Ectodermal cell (in vitro differentiated cells): Measurements from ENCODE around the gene GLP1R.

Source experiments
- H3K27ac ChIP-seq: 2 replicates; pipeline ENCODE4 v1.7.0; 2013; ENCODE audit warnings: mild to moderate bottlenecking, low read depth, low read length; ENCODE audit not compliant: insufficient read depth, poor library complexity, severe bottlenecking
- H3K27me3 ChIP-seq: 2 replicates; pipeline ENCODE4 v1.7.0; 2013; ENCODE audit warnings: mild to moderate bottlenecking, low read length; ENCODE audit not compliant: insufficient read depth, control insufficient read depth, poor library complexity, severe bottlenecking
- H3K36me3 ChIP-seq: one replicate; pipeline ENCODE4 v1.7.0; 2013; ENCODE audit warnings: low read length; ENCODE audit not compliant: control insufficient read depth, insufficient read depth
- H3K4me1 ChIP-seq: one replicate; pipeline ENCODE4 v1.7.0; 2013; ENCODE audit warnings: low read length; ENCODE audit not compliant: control insufficient read depth, insufficient read depth
- H3K4me3 ChIP-seq: 2 replicates; pipeline ENCODE4 v1.7.0; 2013; ENCODE audit warnings: low read depth, low read length, control low read depth; ENCODE audit not compliant: insufficient read depth
- H3K9me3 ChIP-seq: 2 replicates; pipeline ENCODE4 v1.7.0; 2013; ENCODE audit warnings: mild to moderate bottlenecking, low read length, moderate library complexity; ENCODE audit not compliant: control insufficient read depth
- WGBS, 2 experiments: methylation state at CpG; one replicate each; pipeline ENCODE4 v1.1.7; 2013; ENCODE audit warnings: missing lambda C conversion rate in 2 of 2; 5-methylcytosine and 5-hydroxymethylcytosine counted together

GLP1R gene

GRCh38 chr6:39075807-39076622 lies 27.4 kb downstream of the GLP1R start:
- Histone ChIP-seq H3K9me3 (no peaks in the 10 kb centered on the region), H3K4me3 (no peak overlapping the region), H3K27me3 (no peaks in the 10 kb centered on the region), H3K36me3 (no peaks in the 10 kb centered on the region), H3K27ac (no peak overlapping the region), H3K4me1 (no peaks in the 10 kb centered on the region)
- 89 to 92% methylated on average over 11 of the region's 11 CpGs for WGBS, 2 experiments

- Histone ChIP-seq H3K4me1 (no peaks in the 10 kb centered on the region), H3K27me3 (no peaks in the 10 kb centered on the region), H3K36me3 (no peaks in the 10 kb centered on the region), H3K4me3 (no peak overlapping the region), H3K9me3 (no peaks in the 10 kb centered on the region), H3K27ac (no peak overlapping the region)
- WGBS, 2 experiments: 85 to 89% methylated on average over 9 of the region's 9 CpGs
Measured at GRCh38 chr6:39076623-39077535, 28.3 kb downstream of the GLP1R start.

- H3K27me3 ChIP-seq: no peaks in the 10 kb centered on the region
- no peaks in the 10 kb centered on the region for H3K36me3 ChIP-seq
- H3K4me1 ChIP-seq: no peaks in the 10 kb centered on the region
- no peak overlapping the region for H3K27ac ChIP-seq
- H3K4me3 ChIP-seq: no peak overlapping the region
- no peaks in the 10 kb centered on the region for H3K9me3 ChIP-seq
- WGBS, 2 experiments: 91 to 93% methylated on average over 11 of the region's 11 CpGs
Measured at GRCh38 chr6:39077882-39078594, 29.5 kb downstream of the GLP1R start.

- no peaks in the 10 kb centered on the region for H3K9me3 ChIP-seq
- no peak overlapping the region for H3K27ac ChIP-seq
- H3K4me3 ChIP-seq: no peak overlapping the region
- no peaks in the 10 kb centered on the region for H3K27me3 ChIP-seq
- WGBS, 2 experiments: 92 to 97% methylated on average over 3 of the region's 3 CpGs
- H3K4me1 ChIP-seq: no peaks in the 10 kb centered on the region
- no peaks in the 10 kb centered on the region for H3K36me3 ChIP-seq
Measured at GRCh38 chr6:39078695-39079094, 30.1 kb downstream of the GLP1R start.

GRCh38 chr6:39079197-39080125 lies 30.9 kb downstream of the GLP1R start:
- H3K9me3 ChIP-seq: no peaks in the 10 kb centered on the region
- no peaks in the 10 kb centered on the region for H3K4me1 ChIP-seq
- WGBS, 2 experiments: 89 to 90% methylated on average over 8 of the region's 8 CpGs

GRCh38 chr6:39080246-39080875 lies 31.8 kb downstream of the GLP1R start:
- H3K27ac ChIP-seq: no peak overlapping the region
- H3K4me3 ChIP-seq: no peak overlapping the region
- no peaks in the 10 kb centered on the region for H3K4me1 ChIP-seq
- H3K36me3 ChIP-seq: no peaks in the 10 kb centered on the region
- H3K27me3 ChIP-seq: no peaks in the 10 kb centered on the region
- no peaks in the 10 kb centered on the region for H3K9me3 ChIP-seq
- WGBS, 2 experiments: 89 to 94% methylated on average over 5 of the region's 5 CpGs

More at GRCh38 chr6:39079197-39080125, 30.9 kb downstream of the GLP1R start:
- Histone ChIP-seq H3K4me3 (no peak overlapping the region), H3K36me3 (no peaks in the 10 kb centered on the region), H3K27me3 (no peaks in the 10 kb centered on the region), H3K27ac (no peak overlapping the region)

- Histone ChIP-seq H3K27me3 (no peaks in the 10 kb centered on the region), H3K4me3 (no peak overlapping the region), H3K4me1 (no peaks in the 10 kb centered on the region), H3K27ac (no peak overlapping the region), H3K36me3 (no peaks in the 10 kb centered on the region), H3K9me3 (no peaks in the 10 kb centered on the region)
- WGBS, 2 experiments: 84 to 88% methylated on average over 8 of the region's 8 CpGs
Measured at GRCh38 chr6:39082310-39082709, 33.7 kb downstream of the GLP1R start.

GRCh38 chr6:39083231-39083634 lies 34.7 kb downstream of the GLP1R start:
- H3K27ac ChIP-seq: no peak overlapping the region
- 91 to 92% methylated on average over 2 of the region's 2 CpGs for WGBS, 2 experiments

GRCh38 chr6:39084506-39084905 lies 35.9 kb downstream of the GLP1R start:
- 85 to 90% methylated on average over 7 of the region's 7 CpGs for WGBS, 2 experiments
- Histone ChIP-seq H3K4me3 (no peak overlapping the region), H3K36me3 (no peaks in the 10 kb centered on the region), H3K27me3 (no peaks in the 10 kb centered on the region), H3K27ac (no peak overlapping the region), H3K9me3 (no peaks in the 10 kb centered on the region), H3K4me1 (peaks cover 14% of the 10 kb centered on the region)

More at GRCh38 chr6:39083231-39083634, 34.7 kb downstream of the GLP1R start:
- Histone ChIP-seq H3K27me3 (no peaks in the 10 kb centered on the region), H3K4me3 (no peak overlapping the region), H3K9me3 (no peaks in the 10 kb centered on the region), H3K4me1 (peaks cover 7% of the 10 kb centered on the region), H3K36me3 (no peaks in the 10 kb centered on the region)
